ENCODE data around the gene SYT11.

SYT11 gene

DNA sequence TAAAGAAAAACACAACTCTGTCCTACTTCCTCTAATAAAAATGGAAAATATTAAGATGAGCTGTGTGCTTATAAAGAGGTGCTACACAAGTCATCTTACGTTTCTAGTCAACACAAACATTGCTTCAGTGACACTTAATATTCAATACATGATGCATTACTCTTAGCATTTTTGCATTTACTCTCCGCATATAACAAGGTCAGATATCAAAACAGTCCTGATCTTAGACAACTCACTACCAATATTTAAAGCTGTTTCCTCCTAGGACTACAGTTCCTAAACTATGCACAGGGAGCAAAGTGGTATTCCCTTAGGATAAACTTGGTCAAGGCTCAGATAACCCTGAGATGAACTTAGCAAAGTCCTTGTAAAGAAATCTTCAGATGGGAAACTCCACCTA, 39.5 kb downstream of the SYT11 start:
- H3K4me1 ChIP-seq (ENCODE audit: control insufficient read depth, insufficient read depth, low read length), result no peaks in the 10 kb centered on the region
- H3K4me3 ChIP-seq (ENCODE audit: low read length in 2 of 2), result no peak overlapping the region
- no peak overlapping the region for H3K9ac ChIP-seq (ENCODE audit: low read length in 2 of 2)
- peaks cover 22 to 26% of the 10 kb centered on the region in 2 donors for H3K36me3 ChIP-seq (ENCODE audit: control insufficient read depth in 2 of 2, insufficient read depth in 2 of 2, low read length in 2 of 2)
- H3K9me3 ChIP-seq (ENCODE audit: control insufficient read depth in 2 of 2, low read length in 2 of 2), result no peaks in the 10 kb centered on the region
- H3K27ac ChIP-seq (ENCODE audit: low read length), result no peak overlapping the region
- no peaks in the 10 kb centered on the region for H3K27me3 ChIP-seq (ENCODE audit: control insufficient read depth in 1 of 2, insufficient read depth in 2 of 2, low read length in 2 of 2)

DNA sequence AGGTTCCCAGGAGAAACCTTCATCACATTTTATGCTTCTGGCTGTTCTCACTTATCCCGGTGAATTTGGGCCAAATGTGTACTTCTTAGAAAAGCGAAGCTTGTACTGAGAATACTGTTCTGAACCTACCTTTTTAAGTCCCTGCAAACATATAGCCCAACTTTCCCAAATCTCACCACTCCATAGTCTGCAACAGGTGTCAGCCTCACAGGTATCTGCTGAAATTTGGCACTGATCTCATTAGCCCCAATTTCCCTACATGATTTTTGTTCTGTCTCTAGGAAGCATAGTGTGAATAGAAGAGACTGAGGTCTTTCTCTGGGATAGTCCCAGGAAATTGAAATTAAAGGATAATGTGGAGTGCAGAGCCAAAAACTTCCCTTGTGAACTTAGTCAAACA, 40.3 kb downstream of the SYT11 start:
- Histone ChIP-seq H3K27me3 (ENCODE audit: control insufficient read depth in 1 of 2, insufficient read depth in 2 of 2, low read length in 2 of 2) (no peaks in the 10 kb centered on the region), H3K4me1 (ENCODE audit: control insufficient read depth, insufficient read depth, low read length) (no peaks in the 10 kb centered on the region), H3K9me3 (ENCODE audit: control insufficient read depth in 2 of 2, low read length in 2 of 2) (no peaks in the 10 kb centered on the region), H3K27ac (ENCODE audit: low read length) (no peak overlapping the region), H3K36me3 (ENCODE audit: control insufficient read depth in 2 of 2, insufficient read depth in 2 of 2, low read length in 2 of 2) (peaks cover 30 to 33% of the 10 kb centered on the region in 2 donors), H3K4me3 (ENCODE audit: low read length in 2 of 2) (no peak overlapping the region), H3K9ac (ENCODE audit: low read length in 2 of 2) (no peak overlapping the region)

DNA sequence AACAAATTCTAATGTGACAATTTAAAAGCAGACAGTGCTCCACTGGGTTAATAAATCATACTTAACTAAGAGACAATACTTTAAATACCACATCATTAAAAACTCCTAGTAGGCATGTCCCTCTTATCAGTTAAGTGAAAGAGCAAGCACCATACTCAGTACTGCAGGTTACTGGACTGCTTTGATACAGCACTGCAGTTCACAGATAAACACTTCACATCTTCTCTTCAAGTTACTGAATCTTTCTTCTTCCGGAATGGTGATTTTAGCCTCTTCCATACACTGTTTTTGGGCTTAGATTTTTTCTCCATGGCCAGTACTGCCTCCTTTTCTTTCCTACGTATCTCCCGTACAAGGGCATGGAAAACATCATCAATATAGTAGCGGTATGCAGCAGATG, 40.8 kb downstream of the SYT11 start:
- Histone ChIP-seq H3K4me3 (ENCODE audit: low read length in 2 of 2) (no peak overlapping the region), H3K9me3 (ENCODE audit: control insufficient read depth in 2 of 2, low read length in 2 of 2) (no peaks in the 10 kb centered on the region), H3K9ac (ENCODE audit: low read length in 2 of 2) (no peak overlapping the region), H3K36me3 (ENCODE audit: control insufficient read depth in 2 of 2, insufficient read depth in 2 of 2, low read length in 2 of 2) (peaks cover 34 to 37% of the 10 kb centered on the region in 2 donors), H3K27ac (ENCODE audit: low read length) (no peak overlapping the region), H3K27me3 (ENCODE audit: control insufficient read depth in 1 of 2, insufficient read depth in 2 of 2, low read length in 2 of 2) (no peaks in the 10 kb centered on the region), H3K4me1 (ENCODE audit: control insufficient read depth, insufficient read depth, low read length) (no peaks in the 10 kb centered on the region)

DNA sequence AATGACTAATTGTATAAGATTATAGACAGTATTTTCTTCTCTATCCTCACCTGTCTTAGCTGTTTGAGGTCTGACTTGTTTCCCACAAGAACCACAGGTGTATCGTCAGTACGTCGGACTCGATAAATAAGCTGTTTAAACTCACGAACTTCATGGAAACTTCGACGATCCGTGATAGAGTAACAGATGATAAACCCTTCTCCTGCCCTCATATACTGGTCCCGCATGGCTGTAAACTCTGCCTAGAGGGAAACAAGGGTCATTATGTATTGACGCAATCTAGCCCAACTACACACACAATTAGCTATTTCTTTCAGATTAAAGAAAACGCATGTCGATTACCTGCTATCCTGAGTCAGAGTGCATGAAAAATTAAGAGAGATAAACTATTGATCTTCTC, 44.9 kb downstream of the SYT11 start:
- H3K36me3 ChIP-seq (ENCODE audit: control insufficient read depth in 2 of 2, insufficient read depth in 2 of 2, low read length in 2 of 2), result peaks cover 38 to 41% of the 10 kb centered on the region in 2 donors
- no peaks in the 10 kb centered on the region for H3K9me3 ChIP-seq (ENCODE audit: control insufficient read depth in 2 of 2, low read length in 2 of 2)
- H3K4me1 ChIP-seq (ENCODE audit: control insufficient read depth, insufficient read depth, low read length), result no peaks in the 10 kb centered on the region
- H3K27me3 ChIP-seq (ENCODE audit: control insufficient read depth in 1 of 2, insufficient read depth in 2 of 2, low read length in 2 of 2), result no peaks in the 10 kb centered on the region
- H3K4me3 ChIP-seq (ENCODE audit: low read length in 2 of 2), result no peak overlapping the region
- H3K9ac ChIP-seq (ENCODE audit: low read length in 2 of 2), result no peak overlapping the region
- H3K27ac ChIP-seq (ENCODE audit: low read length), result no peak overlapping the region

DNA sequence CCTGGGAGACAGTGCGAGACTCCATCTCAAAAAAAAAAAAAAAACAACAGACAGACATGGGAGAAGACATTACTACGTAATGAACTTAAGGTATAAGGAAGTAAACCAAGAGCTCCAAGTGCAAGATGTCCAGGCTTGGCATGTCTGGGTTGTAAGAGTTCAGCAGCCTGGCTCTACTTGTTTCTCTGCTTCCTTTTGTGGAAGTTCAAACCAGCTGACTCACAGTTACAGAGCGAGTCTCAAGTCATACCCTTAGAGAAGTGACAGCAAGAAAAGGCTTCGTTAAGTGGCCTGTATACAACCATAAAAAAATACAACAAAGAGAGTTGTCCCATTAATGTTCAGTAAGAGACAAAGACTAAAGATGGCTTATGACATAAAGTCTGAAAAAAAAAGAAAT, 50.5 kb downstream of the SYT11 start:
- H3K9ac ChIP-seq (ENCODE audit: low read length in 2 of 2), result no peak overlapping the region
- peaks cover 14% of the 10 kb centered on the region for H3K4me1 ChIP-seq (ENCODE audit: control insufficient read depth, insufficient read depth, low read length)
- H3K4me3 ChIP-seq (ENCODE audit: low read length in 2 of 2), result peak overlapping the region; percentile 86
- H3K36me3 ChIP-seq (ENCODE audit: control insufficient read depth in 2 of 2, insufficient read depth in 2 of 2, low read length in 2 of 2), result peaks cover 26 to 30% of the 10 kb centered on the region in 2 donors
- H3K9me3 ChIP-seq (ENCODE audit: control insufficient read depth in 2 of 2, low read length in 2 of 2), result no peaks in the 10 kb centered on the region
- peak overlapping the region; percentile 6 for H3K27ac ChIP-seq (ENCODE audit: low read length)
- H3K27me3 ChIP-seq (ENCODE audit: control insufficient read depth in 1 of 2, insufficient read depth in 2 of 2, low read length in 2 of 2), result no peaks in the 10 kb centered on the region

DNA sequence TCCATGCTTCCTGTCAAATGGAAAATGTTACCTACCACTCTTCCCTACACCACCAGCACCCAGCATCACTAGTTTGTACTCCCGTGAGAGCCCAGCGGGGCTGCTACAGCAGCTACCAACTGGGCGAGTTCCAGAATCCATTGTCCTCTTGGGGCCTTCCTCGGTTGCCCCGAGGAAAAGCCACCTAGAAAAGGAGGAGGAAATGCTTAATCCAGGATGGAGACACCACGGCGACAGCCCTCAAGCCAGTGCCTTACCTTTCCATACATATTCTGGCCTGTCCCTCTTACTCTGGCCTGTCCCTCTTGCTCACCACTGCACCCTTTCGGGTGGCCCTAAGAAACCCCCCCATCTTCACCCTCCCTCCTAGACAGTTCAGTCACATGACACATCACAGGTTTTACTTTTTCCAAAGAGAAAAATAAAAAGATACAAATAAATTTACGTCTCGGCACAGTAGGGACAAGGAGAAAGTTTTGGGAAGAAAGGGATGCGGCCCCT, 51.3 kb downstream of the SYT11 start:
- Histone ChIP-seq H3K9me3 (ENCODE audit: control insufficient read depth in 2 of 2, low read length in 2 of 2) (no peaks in the 10 kb centered on the region), H3K4me1 (ENCODE audit: control insufficient read depth, insufficient read depth, low read length) (peaks cover 14% of the 10 kb centered on the region), H3K9ac (ENCODE audit: low read length in 2 of 2) (peak overlapping the region; percentile 81 to 86), H3K27ac (ENCODE audit: low read length) (peak overlapping the region; percentile 84), H3K4me3 (ENCODE audit: low read length in 2 of 2) (peak overlapping the region; percentile 86), H3K27me3 (ENCODE audit: control insufficient read depth in 1 of 2, insufficient read depth in 2 of 2, low read length in 2 of 2) (no peaks in the 10 kb centered on the region), H3K36me3 (ENCODE audit: control insufficient read depth in 2 of 2, insufficient read depth in 2 of 2, low read length in 2 of 2) (peaks cover 22 to 27% of the 10 kb centered on the region in 2 donors)

DNA sequence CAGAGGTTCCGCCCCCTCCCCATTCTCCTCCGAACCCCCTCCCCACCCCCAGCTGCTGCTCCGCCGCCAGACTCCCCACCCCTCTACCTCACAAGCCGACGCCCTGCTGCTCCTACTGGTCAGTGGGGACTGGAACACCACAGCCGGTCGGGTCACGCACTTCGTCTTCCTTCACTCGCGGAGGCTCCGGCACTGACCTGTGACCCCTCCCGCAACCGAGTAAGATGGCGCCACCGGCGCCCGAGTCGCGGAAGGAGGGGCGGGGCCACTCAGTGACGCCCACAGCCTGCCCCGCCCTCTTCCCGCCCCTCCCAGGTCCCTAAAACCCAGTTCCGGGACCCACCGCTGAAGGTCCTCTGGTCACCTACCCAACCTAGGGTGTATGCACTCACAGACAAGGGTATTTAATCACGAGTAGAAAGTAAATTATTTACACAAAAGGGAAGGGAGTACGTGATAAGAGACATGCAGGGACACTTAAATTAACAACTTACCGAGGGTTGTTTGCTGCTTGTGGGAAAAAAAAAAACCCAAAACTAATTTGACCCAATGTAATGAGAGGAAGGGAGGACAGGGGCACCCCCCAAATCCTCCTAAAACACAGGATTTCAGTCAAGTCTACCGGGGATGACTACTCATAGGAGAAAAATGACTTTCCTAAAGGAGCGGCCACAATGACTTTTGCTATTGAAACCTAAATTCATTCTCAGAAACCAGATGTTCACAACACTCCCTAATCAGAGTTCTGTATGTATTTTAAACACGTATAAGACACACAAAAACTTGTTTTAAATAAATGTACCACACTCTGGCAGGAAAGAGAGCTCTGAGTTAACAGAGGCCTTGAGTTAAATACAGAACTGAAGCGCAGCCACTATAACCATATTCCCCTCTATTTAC, 52.0 kb downstream of the SYT11 start, which contains the start of gene RIT1:
Gene RIT1 (minus strand): TSS at position 194 of the 900 bp plus-strand sequence. CDS start 588 bp downstream, outside the sequence.
- H3K4me3 ChIP-seq (ENCODE audit: low read length in 2 of 2), result peak within 1 kb of the TSS; percentile 86
- H3K9ac ChIP-seq (ENCODE audit: low read length in 2 of 2), result peak within 1 kb of the TSS; percentile 81 to 86
- no peaks in the 10 kb centered on the region for H3K27me3 ChIP-seq (ENCODE audit: control insufficient read depth in 1 of 2, insufficient read depth in 2 of 2, low read length in 2 of 2)
- H3K4me1 ChIP-seq (ENCODE audit: control insufficient read depth, insufficient read depth, low read length), result peaks cover 14% of the 10 kb centered on the region
- H3K27ac ChIP-seq (ENCODE audit: low read length), result peak within 1 kb of the TSS; percentile 84
- no peaks in the 10 kb centered on the region for H3K9me3 ChIP-seq (ENCODE audit: control insufficient read depth in 2 of 2, low read length in 2 of 2)
- H3K36me3 ChIP-seq (ENCODE audit: control insufficient read depth in 2 of 2, insufficient read depth in 2 of 2, low read length in 2 of 2), result peaks cover 29 to 34% of the 10 kb centered on the region in 2 donors

DNA sequence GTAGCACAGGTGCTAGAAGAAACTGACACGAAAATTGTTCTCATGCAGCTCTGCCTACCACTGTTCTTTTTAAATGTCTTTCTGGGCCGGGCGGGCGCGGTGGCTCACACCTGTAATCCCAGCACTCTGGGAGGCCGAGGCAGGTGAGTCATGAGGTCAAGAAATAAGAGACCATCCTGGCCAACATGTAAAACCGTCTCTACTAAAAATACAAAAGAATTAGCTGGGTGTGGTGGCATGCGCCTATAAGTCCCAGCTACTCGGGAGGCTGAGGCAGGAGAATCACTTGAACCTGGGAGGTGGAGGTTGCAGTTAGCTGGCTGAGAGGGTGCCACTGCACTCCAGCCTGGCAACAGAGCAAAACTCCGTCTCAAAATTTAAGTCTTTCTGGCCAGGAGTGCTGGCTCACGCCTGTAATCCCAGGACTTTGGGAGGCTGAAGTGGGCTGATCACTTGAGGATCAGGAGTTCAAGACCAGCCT, 52.7 kb downstream of the SYT11 start:
- Histone ChIP-seq H3K9ac (ENCODE audit: low read length in 2 of 2) (peak overlapping the region in 1 of 2 donors; percentile 86), H3K27me3 (ENCODE audit: control insufficient read depth in 1 of 2, insufficient read depth in 2 of 2, low read length in 2 of 2) (no peaks in the 10 kb centered on the region), H3K4me1 (ENCODE audit: control insufficient read depth, insufficient read depth, low read length) (peaks cover 14% of the 10 kb centered on the region), H3K9me3 (ENCODE audit: control insufficient read depth in 2 of 2, low read length in 2 of 2) (no peaks in the 10 kb centered on the region), H3K4me3 (ENCODE audit: low read length in 2 of 2) (no peak overlapping the region), H3K36me3 (ENCODE audit: control insufficient read depth in 2 of 2, insufficient read depth in 2 of 2, low read length in 2 of 2) (peaks cover 34 to 37% of the 10 kb centered on the region in 2 donors), H3K27ac (ENCODE audit: low read length) (peak overlapping the region; percentile 84)

DNA sequence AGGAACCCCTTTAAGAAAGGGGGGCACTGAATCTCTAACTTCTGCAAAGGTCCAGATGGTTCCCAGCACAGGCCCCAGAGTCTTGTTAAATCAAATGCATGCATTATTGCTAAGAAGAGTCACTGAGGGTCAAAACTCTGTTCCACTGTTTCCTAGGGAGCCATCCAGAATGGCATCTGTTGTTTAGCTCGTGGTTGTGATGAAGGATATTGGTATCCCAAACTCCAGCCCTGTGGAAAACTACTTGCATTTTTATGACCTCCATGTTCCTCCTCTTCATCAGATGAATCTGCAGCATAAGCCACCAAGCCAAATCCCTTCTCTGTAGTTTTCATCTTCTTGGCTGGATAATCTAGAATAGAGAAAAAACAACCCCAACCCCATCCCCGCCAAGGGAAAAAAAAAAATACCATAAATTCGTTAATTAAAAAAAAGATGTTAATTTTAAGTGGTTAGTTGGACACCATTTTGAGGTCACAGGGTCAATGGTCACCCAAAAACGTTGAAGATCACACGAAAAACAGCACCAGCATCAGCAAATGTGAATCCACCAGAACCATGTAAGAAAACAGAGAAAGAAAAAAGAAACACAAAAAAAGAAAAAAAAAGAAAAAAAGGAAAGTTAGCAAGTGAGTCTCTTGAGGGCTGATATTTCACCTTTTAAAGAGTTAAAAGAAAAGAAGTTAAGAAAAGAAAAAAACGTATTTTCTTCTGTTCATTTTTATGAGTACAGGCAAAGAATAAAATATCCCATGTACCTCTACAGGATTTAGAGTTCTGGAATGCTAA, 54.8 kb downstream of the SYT11 start:
- no peaks in the 10 kb centered on the region for H3K9me3 ChIP-seq (ENCODE audit: control insufficient read depth in 2 of 2, low read length in 2 of 2)
- no peak overlapping the region for H3K9ac ChIP-seq (ENCODE audit: low read length in 2 of 2)
- peaks cover 14% of the 10 kb centered on the region for H3K4me1 ChIP-seq (ENCODE audit: control insufficient read depth, insufficient read depth, low read length)
- H3K36me3 ChIP-seq (ENCODE audit: control insufficient read depth in 2 of 2, insufficient read depth in 2 of 2, low read length in 2 of 2), result peaks cover 40 to 48% of the 10 kb centered on the region in 2 donors
- no peak overlapping the region for H3K4me3 ChIP-seq (ENCODE audit: low read length in 2 of 2)
- H3K27ac ChIP-seq (ENCODE audit: low read length), result no peak overlapping the region
- no peaks in the 10 kb centered on the region for H3K27me3 ChIP-seq (ENCODE audit: control insufficient read depth in 1 of 2, insufficient read depth in 2 of 2, low read length in 2 of 2)

DNA sequence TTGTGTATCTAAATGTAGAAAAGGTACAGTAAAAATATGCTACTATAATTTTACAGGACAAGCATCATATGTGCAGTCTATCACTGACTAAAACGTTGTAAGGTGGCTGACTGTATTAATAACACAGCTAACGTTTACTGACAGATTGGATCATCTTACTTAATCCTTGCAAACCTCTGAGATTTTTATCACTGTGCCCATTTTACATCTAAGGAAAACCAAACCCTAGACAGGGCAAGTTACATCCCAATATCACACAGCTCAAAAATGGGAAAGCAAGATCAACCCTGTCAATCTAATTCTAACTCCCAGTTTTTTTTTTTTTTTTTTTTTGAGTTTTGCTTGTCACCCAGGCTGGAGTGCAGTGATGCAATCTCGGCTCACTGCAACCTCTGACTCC, 59.3 kb downstream of the SYT11 start:
- H3K9ac ChIP-seq (ENCODE audit: low read length in 2 of 2), result no peak overlapping the region
- H3K27me3 ChIP-seq (ENCODE audit: control insufficient read depth in 1 of 2, insufficient read depth in 2 of 2, low read length in 2 of 2), result no peaks in the 10 kb centered on the region
- H3K4me1 ChIP-seq (ENCODE audit: control insufficient read depth, insufficient read depth, low read length), result no peaks in the 10 kb centered on the region
- no peak overlapping the region for H3K4me3 ChIP-seq (ENCODE audit: low read length in 2 of 2)
- H3K9me3 ChIP-seq (ENCODE audit: control insufficient read depth in 2 of 2, low read length in 2 of 2), result no peaks in the 10 kb centered on the region
- peaks cover 65 to 72% of the 10 kb centered on the region in 2 donors for H3K36me3 ChIP-seq (ENCODE audit: control insufficient read depth in 2 of 2, insufficient read depth in 2 of 2, low read length in 2 of 2)
- no peak overlapping the region for H3K27ac ChIP-seq (ENCODE audit: low read length)
